Hepatocyte (in vitro differentiated cells): ENCODE data around the gene PLIN4.

ENCODE experiments used
- EZH2 ChIP-seq: fragments of 200-600 bp; sonication (generic); IDR thresholded peaks from 2 replicates; pipeline ENCODE4 v1.6.1; 2016; ENCODE audit warnings: antibody characterized with exemption, mild to moderate bottlenecking, borderline replicate concordance
- TF ChIP-seq, protein P1 (sequence below): fragments of 200-600 bp; sonication (generic); IDR thresholded peaks from 2 replicates; pipeline ENCODE4 v1.5.1; 2016; ENCODE audit warnings: antibody characterized with exemption, mild to moderate bottlenecking; ENCODE audit not compliant: poor library complexity

DNA sequence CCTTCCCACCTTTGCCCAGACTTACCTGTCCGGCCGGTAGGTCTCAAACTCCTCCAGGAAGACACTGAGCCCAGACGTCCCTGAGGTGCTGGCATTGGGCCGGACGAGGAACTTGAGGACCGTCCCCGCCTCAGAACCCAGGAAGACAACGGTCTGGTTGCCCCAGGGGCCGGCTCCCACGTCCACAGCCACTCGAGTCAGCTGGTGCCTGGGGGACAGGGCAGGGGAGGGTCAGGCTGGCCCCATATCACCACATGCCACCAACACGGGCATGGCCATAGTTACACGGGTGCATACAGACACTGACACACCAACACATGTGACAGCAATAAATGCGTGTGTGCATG is 29.9 kb upstream of the PLIN4 start:
- no peak for TF ChIP-seq EZH2
- TF ChIP-seq, protein P1, sequence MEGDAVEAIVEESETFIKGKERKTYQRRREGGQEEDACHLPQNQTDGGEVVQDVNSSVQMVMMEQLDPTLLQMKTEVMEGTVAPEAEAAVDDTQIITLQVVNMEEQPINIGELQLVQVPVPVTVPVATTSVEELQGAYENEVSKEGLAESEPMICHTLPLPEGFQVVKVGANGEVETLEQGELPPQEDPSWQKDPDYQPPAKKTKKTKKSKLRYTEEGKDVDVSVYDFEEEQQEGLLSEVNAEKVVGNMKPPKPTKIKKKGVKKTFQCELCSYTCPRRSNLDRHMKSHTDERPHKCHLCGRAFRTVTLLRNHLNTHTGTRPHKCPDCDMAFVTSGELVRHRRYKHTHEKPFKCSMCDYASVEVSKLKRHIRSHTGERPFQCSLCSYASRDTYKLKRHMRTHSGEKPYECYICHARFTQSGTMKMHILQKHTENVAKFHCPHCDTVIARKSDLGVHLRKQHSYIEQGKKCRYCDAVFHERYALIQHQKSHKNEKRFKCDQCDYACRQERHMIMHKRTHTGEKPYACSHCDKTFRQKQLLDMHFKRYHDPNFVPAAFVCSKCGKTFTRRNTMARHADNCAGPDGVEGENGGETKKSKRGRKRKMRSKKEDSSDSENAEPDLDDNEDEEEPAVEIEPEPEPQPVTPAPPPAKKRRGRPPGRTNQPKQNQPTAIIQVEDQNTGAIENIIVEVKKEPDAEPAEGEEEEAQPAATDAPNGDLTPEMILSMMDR: no peak
